GM12878 (cell line): ENCODE results near the gene AKAP7. TPM values are rescaled to one million over a fixed set of nuclear protein-coding genes. Genes with fewer than 3 reads are reported as not detected.

Experiments
- ATAC-seq: fragments of 200-7000 bp; cut with Tn5 transposase; 3 replicates; pipeline ENCODE4 v1.9.1; 2020; ENCODE audit warnings: mild to moderate bottlenecking, moderate library complexity
- BruUV-seq: library from RNA; stranded (reverse); fragments of 400-500 nt; replicated peaks from 2 replicates; lab custom pipeline; 2021; lab: Mats Ljungman, UMichigan
- CTCF ChIA-PET: fragments of 300-600 bp; sonication (Branson Sonifier 250); formaldehyde crosslinking; extraction: SDS; loops from one replicate; lab custom pipeline; 2021; ENCODE audit warnings: inconsistent platforms; lab: Yijun Ruan, JAX
- POLR2A ChIA-PET: fragments of 350-600 bp; formaldehyde crosslinking; extraction: SDS; loops from one replicate; lab custom pipeline; 2021; ENCODE audit warnings: inconsistent platforms; lab: Charles Lee
- RAD21 ChIA-PET: fragments of 300-600 bp; sonication (Branson Sonifier 250); formaldehyde crosslinking; loops from one replicate; lab custom pipeline; 2023; ENCODE audit warnings: antibody characterized with exemption; ENCODE audit not compliant: unreplicated experiment; lab: Charles Lee
- SMC1A ChIA-PET: fragments of 300-600 bp; sonication (Branson Sonifier 250); formaldehyde crosslinking; loops from one replicate; lab custom pipeline; 2023; ENCODE audit not compliant: unreplicated experiment, uncharacterized antibody; lab: Charles Lee
- DNase-seq: peaks from one replicate; pipeline ENCODE4 v3.0.0-alpha.2; 2011; ENCODE audit warnings: low read depth, low spot score
- FAIRE-seq: peaks from 3 replicates; lab custom pipeline; 2011; peaks lifted over from hg19 to GRCh38; lab: Jason Lieb, UNC
- H2AFZ ChIP-seq: 2 replicates; pipeline ENCODE4 v1.6.0; 2011; ENCODE audit warnings: low read depth, low read length, control low read depth; ENCODE audit not compliant: control insufficient read depth
- H3K27ac ChIP-seq: 2 replicates; pipeline ENCODE4 v1.5.1; 2011; ENCODE audit warnings: control low read depth; ENCODE audit not compliant: control insufficient read depth, insufficient read depth
- H3K27me3 ChIP-seq, 2 experiments: replicated peaks in 1 of 2; 2 replicates each; pipeline versions ENCODE4 v1.6.0 to v1.6.1; 2011; ENCODE audit warnings: low read length in 1 of 2; ENCODE audit not compliant: control insufficient read depth in 2 of 2, insufficient read depth in 2 of 2
- H3K36me3 ChIP-seq, 2 experiments: 2 replicates each; pipeline ENCODE4 v1.5.1; 2011; ENCODE audit warnings: low read length in 1 of 2; ENCODE audit not compliant: control insufficient read depth in 2 of 2, insufficient read depth in 2 of 2
- H3K4me1 ChIP-seq: 2 replicates; pipeline ENCODE4 v1.6.1; 2011; ENCODE audit warnings: mild to moderate bottlenecking, low read length, moderate library complexity, mixed read lengths; ENCODE audit not compliant: control insufficient read depth, insufficient read depth
- H3K4me2 ChIP-seq: 2 replicates; pipeline ENCODE4 v1.6.0; 2011; ENCODE audit warnings: control low read depth; ENCODE audit not compliant: control insufficient read depth, insufficient read depth
- H3K4me3 ChIP-seq: fragments of 200-600 bp; sonication (generic); 2 replicates; pipeline ENCODE4 v1.5.1; 2016
- H3K79me2 ChIP-seq: 2 replicates; pipeline ENCODE4 v1.6.0; 2011; ENCODE audit warnings: low read length; ENCODE audit not compliant: control insufficient read depth, insufficient read depth
- H3K9ac ChIP-seq: 2 replicates; pipeline ENCODE4 v1.8.0; 2011; ENCODE audit warnings: low read length, control low read depth, mixed read lengths; ENCODE audit not compliant: control insufficient read depth, insufficient read depth
- H3K9me3 ChIP-seq: replicated peaks from 3 replicates; pipeline ENCODE4 v1.5.1; 2011; ENCODE audit warnings: mild to moderate bottlenecking, low read length; ENCODE audit not compliant: control insufficient read depth, insufficient read depth
- H4K20me1 ChIP-seq: 2 replicates; pipeline ENCODE4 v1.6.0; 2011; ENCODE audit not compliant: control insufficient read depth, insufficient read depth
- CBX3 ChIP-seq: fragments of 200-600 bp; sonication (generic); IDR thresholded peaks from 2 replicates; pipeline ENCODE4 v1.6.1; 2016; ENCODE audit warnings: low read depth, borderline replicate concordance
- GABPA ChIP-seq: IDR thresholded peaks from 2 replicates; pipeline ENCODE4 v1.6.1; 2014; ENCODE audit warnings: antibody characterized with exemption, low read depth, mild to moderate bottlenecking, inconsistent platforms
- GATAD2B ChIP-seq: fragments of 450-650 bp; conservative IDR thresholded peaks from 2 replicates; pipeline ENCODE4 v1.6.1; 2017; ENCODE audit warnings: low read depth, mild to moderate bottlenecking, moderate library complexity
- POU2F2 ChIP-seq: IDR thresholded peaks from 3 replicates; pipeline ENCODE4 v1.6.1; 2011; ENCODE audit warnings: low read depth, mild to moderate bottlenecking, low read length, borderline replicate concordance
- RAD21 ChIP-seq: IDR thresholded peaks from 2 replicates; pipeline ENCODE4 v1.6.1; 2011; ENCODE audit warnings: mild to moderate bottlenecking, low read depth, low read length, moderate library complexity; ENCODE audit not compliant: insufficient read depth
- RB1 ChIP-seq: fragments of 450-650 bp; formaldehyde crosslinking; IDR thresholded peaks from 2 replicates; pipeline ENCODE4 v1.6.1; 2017; ENCODE audit warnings: mild to moderate bottlenecking, borderline replicate concordance
- SMC3 ChIP-seq: IDR thresholded peaks from 2 replicates; pipeline ENCODE4 v1.6.1; 2011; ENCODE audit warnings: low read length, improper control_type of control experiment, borderline replicate concordance
- SREBF1 ChIP-seq: IDR thresholded peaks from 2 replicates; pipeline ENCODE4 v1.6.1; 2012; ENCODE audit warnings: mild to moderate bottlenecking, low read length
- TCF7 ChIP-seq: IDR thresholded peaks from 2 replicates; pipeline ENCODE4 v1.6.1; 2014; ENCODE audit warnings: antibody characterized with exemption, borderline replicate concordance
- ZNF687 ChIP-seq: fragments of 450-650 bp; IDR thresholded peaks from 2 replicates; pipeline ENCODE4 v1.6.1; 2017; ENCODE audit warnings: mild to moderate bottlenecking, moderate library complexity
- WGBS: methylation state at CpG from one replicate; pipeline ENCODE4 v1.1.6; 2016; ENCODE audit warnings: low lambda C conversion rate; ENCODE audit not compliant: insufficient replicate concordance, insufficient coverage; ENCODE audit errors: missing lambda C conversion rate; 5-methylcytosine and 5-hydroxymethylcytosine counted together
- in situ Hi-C: fragments of 300-500 bp; cut with MboI; formaldehyde crosslinking; loops from 9 replicates; pipeline ENCODE4 v1.14.3; 2018; ENCODE audit warnings: mixed read lengths
- intact Hi-C: fragments of 100-400 bp; cut with micrococcal nuclease; formaldehyde crosslinking; loops from one replicate; pipeline ENCODE4 v1.14.2; 2022; ENCODE audit not compliant: unreplicated experiment
- polyA plus RNA-seq, 11 experiments: library from polyadenylated mRNA; depleted of rRNA in 4 of 11; unstranded in 6 of 11; stranded (reverse) in 5 of 11; fragments of >200 nt; fragmentation: Nextera tagmentation in 4 of 11; fragmentation: Illumina TruSeq in 1 of 11; extraction: Ambion mirVana in 4 of 11; extraction: Trizol in 1 of 11; gene quantifications; 1 replicate in 1 of 11; 2 replicates in 10 of 11; pipeline versions ENCODE4 v1.2.1 to v1.2.3, GENCODE V29; 2011 to 2016; ENCODE audit warnings: inconsistent platforms in 2 of 11, missing spikeins in 2 of 11, low read depth in 1 of 11
- total RNA-seq, 4 experiments: library from RNA; depleted of rRNA in 3 of 4; stranded (reverse); fragments of >200 nt in 3 of 4; fragmentation: Illumina TruSeq in 1 of 4; extraction: Trizol in 1 of 4; gene quantifications; 2 replicates each; pipeline versions ENCODE4 v1.2.1 to v1.2.3, GENCODE V29; 2013 to 2021
- TF ChIP-seq, protein P1 (sequence below): fragments of 450-650 bp; IDR thresholded peaks from 2 replicates; pipeline ENCODE4 v1.6.1; 2017; ENCODE audit warnings: mild to moderate bottlenecking

The AKAP7 gene
- total and polyA plus RNA-seq, 10 of the 15 experiments (the other 5 are each of a cell fraction or from before 2014, with no cell fraction given) = 0.06 to 0.58 (median 0.28) TPM; not detected in 1

DNA sequence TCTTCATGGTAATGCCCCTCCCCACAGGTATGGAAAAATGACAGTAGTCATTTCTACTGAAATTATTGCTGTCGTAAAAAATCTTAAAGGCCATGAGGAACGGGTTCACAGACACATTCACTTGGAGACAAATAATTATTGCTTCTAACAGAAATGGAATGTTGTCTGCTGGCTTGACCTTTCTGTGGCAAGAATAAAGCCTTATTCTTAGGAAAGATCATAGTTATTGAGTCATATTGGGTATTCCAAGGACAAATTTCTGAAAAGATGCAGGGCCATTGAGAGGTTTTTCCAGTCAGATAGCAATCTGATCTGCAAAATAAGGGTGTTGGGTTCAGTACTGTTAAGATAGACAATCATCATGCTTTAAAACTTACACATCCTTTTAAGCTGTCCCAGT lies 29.2 kb downstream of the AKAP7 start:
- FAIRE-seq (no peak), ATAC-seq (no peak), DNase-seq (no peak)
- Histone ChIP-seq H2AFZ (no peak overlapping the region), H3K36me3 (no peaks in the 10 kb centered on the region), H3K9me3 (no peaks in the 10 kb centered on the region), H4K20me1 (no peaks in the 10 kb centered on the region), H3K79me2 (no peaks in the 10 kb centered on the region), H3K4me1 (no peaks in the 10 kb centered on the region), H3K27me3 (no peaks in the 10 kb centered on the region; a peak in 1 of 4 replicates), H3K9ac (no peak overlapping the region), H3K4me3 (no peak overlapping the region), H3K4me2 (no peak overlapping the region), H3K27ac (no peak overlapping the region)
- in situ Hi-C loops = no loop called here
- ChIA-PET SMC1A (no interaction called here), CTCF (interaction anchor here (1.4 kb wide), 1 partner anchor 280 kb away, joined by 5 read pairs; no protein-coding TSS in a partner anchor), POLR2A (no interaction called here), RAD21 (no interaction called here)
- TF ChIP-seq, protein P1, sequence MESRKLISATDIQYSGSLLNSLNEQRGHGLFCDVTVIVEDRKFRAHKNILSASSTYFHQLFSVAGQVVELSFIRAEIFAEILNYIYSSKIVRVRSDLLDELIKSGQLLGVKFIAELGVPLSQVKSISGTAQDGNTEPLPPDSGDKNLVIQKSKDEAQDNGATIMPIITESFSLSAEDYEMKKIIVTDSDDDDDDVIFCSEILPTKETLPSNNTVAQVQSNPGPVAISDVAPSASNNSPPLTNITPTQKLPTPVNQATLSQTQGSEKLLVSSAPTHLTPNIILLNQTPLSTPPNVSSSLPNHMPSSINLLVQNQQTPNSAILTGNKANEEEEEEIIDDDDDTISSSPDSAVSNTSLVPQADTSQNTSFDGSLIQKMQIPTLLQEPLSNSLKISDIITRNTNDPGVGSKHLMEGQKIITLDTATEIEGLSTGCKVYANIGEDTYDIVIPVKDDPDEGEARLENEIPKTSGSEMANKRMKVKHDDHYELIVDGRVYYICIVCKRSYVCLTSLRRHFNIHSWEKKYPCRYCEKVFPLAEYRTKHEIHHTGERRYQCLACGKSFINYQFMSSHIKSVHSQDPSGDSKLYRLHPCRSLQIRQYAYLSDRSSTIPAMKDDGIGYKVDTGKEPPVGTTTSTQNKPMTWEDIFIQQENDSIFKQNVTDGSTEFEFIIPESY = no peak
- TF ChIP-seq TCF7 (no peak), CBX3 (no peak)
- BruUV-seq = no TSS peak
- intact Hi-C loops = no loop called here
- 51% methylated on average over 2 of the region's 2 CpGs for WGBS

DNA sequence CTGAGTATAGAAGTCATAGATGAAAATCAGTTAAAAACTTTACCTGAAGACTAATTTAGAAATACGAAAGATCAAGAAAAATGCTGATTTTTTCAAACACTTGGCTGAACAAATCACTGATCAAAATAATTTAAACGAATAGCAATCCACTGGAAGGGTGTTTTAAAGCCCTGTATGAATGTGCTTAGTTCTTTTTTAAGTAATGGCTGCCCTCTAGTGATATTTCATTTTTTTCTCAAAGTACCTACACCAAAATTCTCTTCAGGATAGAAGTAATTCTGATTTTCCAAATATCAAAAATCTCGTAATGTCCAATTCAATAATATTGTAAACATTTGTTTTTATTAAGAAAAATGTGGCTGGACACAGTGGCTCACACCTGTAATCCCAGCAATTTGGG lies 32.5 kb downstream of the AKAP7 start:
- Histone ChIP-seq H3K4me2 (no peak overlapping the region), H3K4me1 (no peaks in the 10 kb centered on the region), H4K20me1 (no peaks in the 10 kb centered on the region), H3K9ac (no peak overlapping the region), H3K4me3 (no peak overlapping the region), H2AFZ (no peak overlapping the region), H3K27ac (no peak overlapping the region), H3K79me2 (no peaks in the 10 kb centered on the region), H3K36me3 (no peaks in the 10 kb centered on the region)
- ChIA-PET SMC1A (interaction anchor here (0.9 to 2.0 kb wide), 3 partner anchors 16 to 330 kb away, joined by 3 to 10 read pairs (median 3); no protein-coding TSS in a partner anchor), POLR2A (no interaction called here)
- in situ Hi-C loops = no loop called here
- FAIRE-seq (no peak), ATAC-seq (no peak), DNase-seq (no peak)
- WGBS = 0% methylated on average over 3 of the region's 3 CpGs
- TF ChIP-seq RAD21 (peak; percentile 6; the same call in 1 of the 2 replicates), ZNF687 (no peak), GABPA (no peak), SMC3 (peak; percentile 26; the same call in 1 of the 2 replicates), POU2F2 (no peak), GATAD2B (no peak), SREBF1 (no peak), RB1 (no peak)
- TF ChIP-seq, all 136 proteins: peak for 2
- Histone ChIP-seq H3K9me3 (no peaks in the 10 kb centered on the region), H3K27me3 (no peaks in the 10 kb centered on the region; a peak in 1 of 4 replicates)
- RAD21 ChIA-PET = interaction anchor here (1.0 to 2.0 kb wide), 2 partner anchors 280 to 283 kb away, joined by 3 to 8 read pairs; no protein-coding TSS in a partner anchor
- CTCF ChIA-PET = interaction anchor here (1.1 to 2.3 kb wide), 4 partner anchors 25 to 283 kb away, joined by 3 to 15 read pairs (median 4); no protein-coding TSS in a partner anchor
- no TSS peak for BruUV-seq
- intact Hi-C loops = loop anchor here (2.0 kb wide), 1 partner anchor 283 kb away; no protein-coding TSS in a partner anchor
